HG02938 (cell line): Measurements from ENCODE around the gene ENOX1.

Experiments used
- ATAC-seq: cut with Tn5 transposase; IDR thresholded peaks from one replicate; pipeline ENCODE4 v1.9.1; 2021; ENCODE audit warnings: mild to moderate bottlenecking, moderate library complexity; ENCODE audit not compliant: unreplicated experiment

ENOX1 gene

GRCh38 chr13:43675577-43675976 is 111.2 kb downstream of the ENOX1 start:
- no peak for ATAC-seq

- no peak for ATAC-seq
Measured at GRCh38 chr13:43669964-43670363, 116.8 kb downstream of the ENOX1 start.

GRCh38 chr13:43669101-43669500 is 117.7 kb downstream of the ENOX1 start:
- ATAC-seq, result no peak

- no peak for ATAC-seq
Measured at GRCh38 chr13:43666403-43666802, 120.4 kb downstream of the ENOX1 start.

GRCh38 chr13:43665388-43665787 is 121.4 kb downstream of the ENOX1 start:
- no peak for ATAC-seq

GRCh38 chr13:43664700-43665191 is 122.0 kb downstream of the ENOX1 start:
- no peak for ATAC-seq

GRCh38 chr13:43663474-43664090 is 123.2 kb downstream of the ENOX1 start:
- no peak for ATAC-seq

- no peak for ATAC-seq
Measured at GRCh38 chr13:43662976-43663375, 123.8 kb downstream of the ENOX1 start.

- no peak for ATAC-seq
Measured at GRCh38 chr13:43661161-43661830, 125.5 kb downstream of the ENOX1 start.

GRCh38 chr13:43657485-43657884 is 129.3 kb downstream of the ENOX1 start:
- no peak for ATAC-seq

- no peak for ATAC-seq
Measured at GRCh38 chr13:43653980-43654379, 132.8 kb downstream of the ENOX1 start.

GRCh38 chr13:43653395-43653794 is 133.4 kb downstream of the ENOX1 start:
- no peak for ATAC-seq

GRCh38 chr13:43652760-43653159 is 134.0 kb downstream of the ENOX1 start:
- ATAC-seq, result no peak

- no peak for ATAC-seq
Measured at GRCh38 chr13:43650882-43651281, 135.9 kb downstream of the ENOX1 start.

GRCh38 chr13:43648733-43649132 is 138.0 kb downstream of the ENOX1 start:
- ATAC-seq, result no peak

- ATAC-seq, result no peak
Measured at GRCh38 chr13:43647471-43647870, 139.3 kb downstream of the ENOX1 start.

- no peak for ATAC-seq
Measured at GRCh38 chr13:43640476-43640875, 146.3 kb downstream of the ENOX1 start.

GRCh38 chr13:43631106-43631505 is 155.7 kb downstream of the ENOX1 start:
- no peak for ATAC-seq

- no peak for ATAC-seq
Measured at GRCh38 chr13:43629691-43630480, 156.9 kb downstream of the ENOX1 start.

- ATAC-seq, result no peak
Measured at GRCh38 chr13:43626994-43627393, 159.8 kb downstream of the ENOX1 start.

- ATAC-seq, result no peak
Measured at GRCh38 chr13:43614063-43614462, 172.7 kb downstream of the ENOX1 start.
